Glutamatergic neuron (in vitro differentiated cells): ENCODE measurements around the gene NAALAD2. TPM values are rescaled to one million over a fixed set of nuclear protein-coding genes. Genes with fewer than 3 reads are reported as not detected.
"Not testable (repeated sequence)": the region's sequence is repeated elsewhere in the genome, so short reads cannot be mapped to it uniquely, and the experiment has no call there.

Experiments used
- DNase-seq: peaks from one replicate; pipeline ENCODE4 v3.0.0; 2022
- H3K27ac Mint-ChIP-seq: one replicate; pipeline ENCODE4 v1.8.0; 2020; ENCODE audit warnings: mild to moderate bottlenecking, mixed read lengths, inconsistent platforms; ENCODE audit not compliant: unreplicated experiment
- H3K27me3 Mint-ChIP-seq: one replicate; pipeline ENCODE4 v1.8.0; 2020; ENCODE audit warnings: mild to moderate bottlenecking, moderate library complexity, mixed read lengths, inconsistent platforms; ENCODE audit not compliant: unreplicated experiment
- H3K36me3 Mint-ChIP-seq: one replicate; pipeline ENCODE4 v1.8.0; 2020; ENCODE audit warnings: mild to moderate bottlenecking, mixed read lengths, inconsistent platforms; ENCODE audit not compliant: unreplicated experiment
- H3K4me1 Mint-ChIP-seq: one replicate; pipeline ENCODE4 v1.8.0; 2020; ENCODE audit warnings: mild to moderate bottlenecking, low read depth, mixed read lengths, inconsistent platforms; ENCODE audit not compliant: unreplicated experiment
- H3K4me3 Mint-ChIP-seq: one replicate; pipeline ENCODE4 v1.8.0; 2020; ENCODE audit warnings: mild to moderate bottlenecking, mixed read lengths, inconsistent platforms; ENCODE audit not compliant: unreplicated experiment
- H3K9me3 Mint-ChIP-seq: one replicate; pipeline ENCODE4 v1.8.0; 2020; ENCODE audit warnings: mild to moderate bottlenecking, moderate library complexity, mixed read lengths, inconsistent platforms; ENCODE audit not compliant: unreplicated experiment
- CTCF ChIP-seq: fragments of 200-600 bp; sonication (generic); IDR thresholded peaks from one replicate; pipeline ENCODE4 v1.5.0; 2021; ENCODE audit not compliant: partially characterized antibody, unreplicated experiment
- total RNA-seq: library from RNA; stranded (reverse); fragmentation: NEBNext Ultra II Directional; extraction: Animal tissue kit (Norgen Biotek cat#: 25700); gene quantifications from one replicate; pipeline ENCODE4 v1.2.1, GENCODE V29; 2021; ENCODE audit not compliant: unreplicated experiment

Gene NAALAD2
- total RNA-seq, 1 donor from 2014 or later: 7.2 TPM

GRCh38 chr11:90148900-90149299 is 14.4 kb downstream of the NAALAD2 start:
- TF ChIP-seq CTCF: peak; percentile 34
- Mint-ChIP-seq H3K27me3 (no peaks in the 10 kb centered on the region), H3K9me3 (no peaks in the 10 kb centered on the region), H3K36me3 (no peaks in the 10 kb centered on the region), H3K27ac (no peak overlapping the region), H3K4me1 (no peaks in the 10 kb centered on the region), H3K4me3 (no peak overlapping the region)
- no peak for DNase-seq

GRCh38 chr11:90166982-90167573 is 32.6 kb downstream of the NAALAD2 start:
- H3K4me1 Mint-ChIP-seq, DNase-seq, H3K4me3 Mint-ChIP-seq, H3K36me3 Mint-ChIP-seq, H3K27me3 Mint-ChIP-seq, H3K9me3 Mint-ChIP-seq, H3K27ac Mint-ChIP-seq: not testable (repeated sequence)

GRCh38 chr11:90167704-90168103 is 33.2 kb downstream of the NAALAD2 start:
- not testable (repeated sequence) for H3K27me3 Mint-ChIP-seq, H3K4me3 Mint-ChIP-seq, H3K27ac Mint-ChIP-seq, DNase-seq, H3K9me3 Mint-ChIP-seq, H3K36me3 Mint-ChIP-seq, H3K4me1 Mint-ChIP-seq

GRCh38 chr11:90168571-90168970 is 34.1 kb downstream of the NAALAD2 start:
- H3K27me3 Mint-ChIP-seq: peaks cover 2% of the 10 kb centered on the region
- TF ChIP-seq CTCF: no peak
- H3K36me3 Mint-ChIP-seq: no peaks in the 10 kb centered on the region
- H3K27ac Mint-ChIP-seq: no peak overlapping the region
- peaks cover 2% of the 10 kb centered on the region for H3K9me3 Mint-ChIP-seq
- no peak for DNase-seq
- H3K4me3 Mint-ChIP-seq: no peak overlapping the region
- H3K4me1 Mint-ChIP-seq: no peaks in the 10 kb centered on the region

- no peak overlapping the region for H3K4me3 Mint-ChIP-seq
- no peaks in the 10 kb centered on the region for H3K4me1 Mint-ChIP-seq
- peaks cover 2% of the 10 kb centered on the region for H3K27me3 Mint-ChIP-seq
- no peak for DNase-seq
- peaks cover 1% of the 10 kb centered on the region for H3K9me3 Mint-ChIP-seq
- no peak overlapping the region for H3K27ac Mint-ChIP-seq
- no peak for TF ChIP-seq CTCF
- no peaks in the 10 kb centered on the region for H3K36me3 Mint-ChIP-seq
Measured at GRCh38 chr11:90171359-90171758, 36.9 kb downstream of the NAALAD2 start.

- Mint-ChIP-seq H3K27ac (no peak overlapping the region), H3K4me3 (no peak overlapping the region), H3K9me3 (no peaks in the 10 kb centered on the region), H3K27me3 (no peaks in the 10 kb centered on the region), H3K4me1 (no peaks in the 10 kb centered on the region), H3K36me3 (no peaks in the 10 kb centered on the region)
- DNase-seq: no peak
- no peak for TF ChIP-seq CTCF
Measured at GRCh38 chr11:90176069-90176468, 41.6 kb downstream of the NAALAD2 start.
